SK-N-SH (cell line): ENCODE measurements around the gene AGPAT3. TPM values are rescaled to one million over a fixed set of nuclear protein-coding genes. Genes with fewer than 3 reads are reported as not detected.

Source experiments
- CTCF ChIA-PET: fragments of 300-600, 350-600 bp; formaldehyde crosslinking; extraction: SDS; loops from one replicate; lab custom pipeline; 2021; lab: Yijun Ruan, JAX
- POLR2A ChIA-PET: fragments of 350-600 bp; sonication (Branson Sonifier 250); formaldehyde crosslinking; extraction: SDS; loops from one replicate; lab custom pipeline; 2020; ENCODE audit warnings: antibody characterized with exemption, inconsistent platforms; lab: Yijun Ruan, JAX
- DNase-seq: peaks from one replicate; pipeline ENCODE4 v3.0.0; 2012
- H2AFZ ChIP-seq: fragments of 200-600 bp; sonication (generic); 2 replicates; pipeline ENCODE4 v1.8.1; 2016; ENCODE audit warnings: antibody characterized with exemption, mild to moderate bottlenecking, low read depth
- H3F3A ChIP-seq: fragments of 200-600 bp; sonication (generic); replicated peaks from 2 replicates; pipeline ENCODE3; 2016; ENCODE audit warnings: antibody characterized with exemption, mild to moderate bottlenecking; ENCODE audit not compliant: insufficient read depth
- H3K27ac ChIP-seq, 2 experiments: fragments of 200-500 bp in 1 of 2; fragments of 200-600 bp in 1 of 2; sonication (Bioruptor generic) in 1 of 2; sonication (generic), shearing (Covaris generic) in 1 of 2; 2 replicates each; pipeline versions ENCODE4 v1.5.1 to v1.6.1; 2014 to 2016; ENCODE audit warnings: low read depth in 2 of 2, inconsistent platforms in 1 of 2, low read length in 1 of 2, mild to moderate bottlenecking in 1 of 2, mixed read lengths in 1 of 2
- H3K27me3 ChIP-seq: fragments of 200-600 bp; sonication (generic), shearing (Covaris generic); 2 replicates; pipeline ENCODE4 v1.6.1; 2016; ENCODE audit warnings: mixed run types; ENCODE audit not compliant: insufficient read depth
- H3K36me3 ChIP-seq, 2 experiments: fragments of 200-500 bp in 1 of 2; fragments of 200-600 bp in 1 of 2; sonication (Bioruptor generic) in 1 of 2; sonication (generic) in 1 of 2; replicated peaks in 1 of 2; 2 replicates each; pipeline versions ENCODE3 to v1.5.1; 2014 to 2016; ENCODE audit warnings: low read length in 1 of 2, mild to moderate bottlenecking in 1 of 2; ENCODE audit not compliant: insufficient read depth in 2 of 2, control insufficient read depth in 1 of 2
- H3K4me1 ChIP-seq, 2 experiments: fragments of 200-500 bp in 1 of 2; fragments of 200-600 bp in 1 of 2; sonication (Bioruptor generic) in 1 of 2; sonication (generic), shearing (Covaris generic) in 1 of 2; 2 replicates each; pipeline versions ENCODE4 v1.5.1 to v1.6.1; 2014 to 2016; ENCODE audit warnings: low read depth in 1 of 2, low read length in 1 of 2, mixed run types in 1 of 2; ENCODE audit not compliant: insufficient read depth in 2 of 2, control insufficient read depth in 1 of 2
- H3K4me2 ChIP-seq: fragments of 200-600 bp; sonication (generic), shearing (Covaris generic); 2 replicates; pipeline ENCODE4 v1.6.1; 2017; ENCODE audit warnings: mixed run types
- H3K4me3 ChIP-seq, 2 experiments: fragments of 200-500 bp in 1 of 2; fragments of 200-600 bp in 1 of 2; sonication (Bioruptor generic) in 1 of 2; sonication (generic), shearing (Covaris generic) in 1 of 2; 2 replicates each; pipeline versions ENCODE4 v1.5.1 to v1.8.1; 2014 to 2016; ENCODE audit warnings: low read depth in 2 of 2, inconsistent platforms in 1 of 2, low read length in 1 of 2, mild to moderate bottlenecking in 1 of 2, mixed read lengths in 1 of 2, moderate library complexity in 1 of 2
- H3K79me2 ChIP-seq: fragments of 200-600 bp; sonication (generic); 2 replicates; pipeline ENCODE4 v1.8.1; 2017; ENCODE audit warnings: mild to moderate bottlenecking; ENCODE audit not compliant: insufficient read depth
- H3K9ac ChIP-seq: fragments of 200-600 bp; sonication (generic); 2 replicates; pipeline ENCODE4 v1.6.1; 2017; ENCODE audit warnings: mixed run types
- H3K9me2 ChIP-seq: fragments of 200-600 bp; sonication (generic); 2 replicates; pipeline ENCODE4 v1.6.1; 2017; ENCODE audit warnings: mixed run types
- H3K9me3 ChIP-seq: fragments of 200-600 bp; sonication (generic); 2 replicates; pipeline ENCODE4 v1.6.1; 2017; ENCODE audit warnings: mixed run types, mild to moderate bottlenecking, moderate library complexity
- H4K20me1 ChIP-seq: fragments of 200-600 bp; sonication (generic); 2 replicates; pipeline ENCODE4 v1.6.1; 2017; ENCODE audit warnings: mild to moderate bottlenecking, mixed run types; ENCODE audit not compliant: insufficient read depth
- CHD2 ChIP-seq: fragments of 150-350 bp; IDR thresholded peaks from 2 replicates; pipeline ENCODE4 v1.6.1; 2018; ENCODE audit warnings: low read length; ENCODE audit not compliant: partially characterized antibody
- ELF1 ChIP-seq: IDR thresholded peaks from 2 replicates; pipeline ENCODE4 v1.4.0; 2012
- FOXM1 ChIP-seq: IDR thresholded peaks from 2 replicates; pipeline ENCODE4 v1.4.0; 2012; ENCODE audit warnings: low read depth, mild to moderate bottlenecking
- GABPA ChIP-seq: IDR thresholded peaks from 2 replicates; pipeline ENCODE4 v1.4.0; 2012; ENCODE audit warnings: low read depth, mild to moderate bottlenecking
- IRF3 ChIP-seq: fragments of 150-350 bp; IDR thresholded peaks from 2 replicates; pipeline ENCODE4 v1.6.1; 2016; ENCODE audit warnings: mild to moderate bottlenecking, low read depth, low read length
- MXI1 ChIP-seq: IDR thresholded peaks from 2 replicates; pipeline ENCODE4 v1.6.1; 2012; ENCODE audit warnings: mild to moderate bottlenecking, low read depth, low read length, improper control_type of control experiment
- NFIC ChIP-seq: IDR thresholded peaks from 2 replicates; pipeline ENCODE4 v1.4.0; 2012; ENCODE audit warnings: borderline replicate concordance
- PBX3 ChIP-seq: IDR thresholded peaks from 2 replicates; pipeline ENCODE4; 2012
- POLR2AphosphoS5 ChIP-seq: IDR thresholded peaks from 2 replicates; pipeline ENCODE4 v1.6.1; 2012; ENCODE audit warnings: low read depth, low read length
- RAD21 ChIP-seq: IDR thresholded peaks from 2 replicates; pipeline ENCODE4 v1.6.1; 2012; ENCODE audit warnings: mild to moderate bottlenecking, low read length
- REST ChIP-seq: IDR thresholded peaks from 2 replicates; pipeline ENCODE4 v1.6.1; 2012; ENCODE audit warnings: mild to moderate bottlenecking, low read depth, low read length, moderate library complexity
- RXRA ChIP-seq: IDR thresholded peaks from 2 replicates; pipeline ENCODE4 v1.4.0; 2012; ENCODE audit warnings: low read depth, mild to moderate bottlenecking, borderline replicate concordance
- SIN3A ChIP-seq: IDR thresholded peaks from 2 replicates; pipeline ENCODE4 v1.6.1; 2012; ENCODE audit warnings: low read depth, mild to moderate bottlenecking, low read length, moderate library complexity, borderline replicate concordance
- USF2 ChIP-seq: fragments of 150-350 bp; IDR thresholded peaks from 2 replicates; pipeline ENCODE4 v1.6.1; 2017; ENCODE audit warnings: antibody characterized with exemption, low read length, low read depth, borderline replicate concordance
- YY1 ChIP-seq: IDR thresholded peaks from 2 replicates; pipeline ENCODE4 v1.4.0; 2012; ENCODE audit warnings: low read depth, mild to moderate bottlenecking
- WGBS: methylation state at CpG from one replicate; pipeline ENCODE4 v1.1.6; 2017; ENCODE audit warnings: low lambda C conversion rate; 5-methylcytosine and 5-hydroxymethylcytosine counted together
- polyA plus RNA-seq, 3 experiments: library from polyadenylated mRNA; depleted of rRNA; stranded (reverse); fragments of >200 nt; gene quantifications; 2 replicates each; pipeline ENCODE4 v1.2.3, GENCODE V29; 2012

AGPAT3 gene
- polyA plus RNA-seq, 1 of the 3 experiments (the other 2 are of a cell fraction): 35.3 TPM

- WGBS: 97% methylated on average over 10 of the region's 17 CpGs
- H3K27me3 ChIP-seq: no peaks in the 10 kb centered on the region
- peaks cover 0 to 45% of the 10 kb centered on the region in 2 experiments for H3K36me3 ChIP-seq
- H3K4me3 ChIP-seq: no peak overlapping the region
- H2AFZ ChIP-seq: no peak overlapping the region
- TF ChIP-seq YY1 (no peak), GABPA (no peak), FOXM1 (no peak), IRF3 (no peak), PBX3 (no peak), POLR2AphosphoS5 (no peak), USF2 (no peak), CHD2 (no peak), RAD21 (no peak), NFIC (no peak), SIN3A (no peak), ELF1 (no peak), REST (no peak), MXI1 (no peak), RXRA (no peak)
- H3K9ac ChIP-seq: no peak overlapping the region
- H3K9me3 ChIP-seq: no peaks in the 10 kb centered on the region
- no peaks in the 10 kb centered on the region; a peak in 1 of 4 replicates for H3K4me1 ChIP-seq
- POLR2A ChIA-PET: no interaction called here
- CTCF ChIA-PET: interaction anchor here (1.8 kb wide), 1 partner anchor 158 kb away, joined by 8 read pairs; no protein-coding TSS in a partner anchor
- no peaks in the 10 kb centered on the region for H3K9me2 ChIP-seq
- H3F3A ChIP-seq: no peaks in the 10 kb centered on the region
- H3K27ac ChIP-seq: no peak overlapping the region
- H4K20me1 ChIP-seq: no peaks in the 10 kb centered on the region
- no peak for DNase-seq
- no peak overlapping the region for H3K4me2 ChIP-seq
- no peaks in the 10 kb centered on the region for H3K79me2 ChIP-seq
Measured at GRCh38 chr21:43969115-43969444, 104.1 kb downstream of the AGPAT3 start.
